Endothelial cell of umbilical vein (primary cell): ENCODE measurements around the gene PTAR1.

Experiments used
- CTCF ChIP-seq, 2 donors: IDR thresholded peaks; 1 replicate in 1 of 2; 2 replicates in 1 of 2; pipeline ENCODE4 v1.5.1; 2011; ENCODE audit warnings: low read length in 2 of 2, mild to moderate bottlenecking in 2 of 2, moderate library complexity in 2 of 2, control low read depth in 1 of 2, inconsistent platforms in 1 of 2, low read depth in 1 of 2; ENCODE audit not compliant: insufficient read depth in 1 of 2; ENCODE audit errors: extremely low read depth in 1 of 2
- EZH2 ChIP-seq: IDR thresholded peaks from 2 replicates; pipeline ENCODE4 v1.6.1; 2012; ENCODE audit warnings: borderline replicate concordance, low read depth, mild to moderate bottlenecking, moderate library complexity, low read length, inconsistent platforms; ENCODE audit not compliant: severe bottlenecking
- GATA2 ChIP-seq: IDR thresholded peaks from 2 replicates; pipeline ENCODE4 v1.7.0; 2011; ENCODE audit warnings: low read depth, mild to moderate bottlenecking, moderate library complexity, mixed read lengths, low read length; ENCODE audit not compliant: insufficient read length, insufficient read depth
- JUN ChIP-seq: IDR thresholded peaks from 2 replicates; pipeline ENCODE4 v1.6.1; 2011; ENCODE audit warnings: borderline replicate concordance, low read depth; ENCODE audit not compliant: insufficient read length, insufficient read depth
- MYC ChIP-seq: IDR thresholded peaks from one replicate; pipeline ENCODE4 v1.6.1; 2011; ENCODE audit warnings: mild to moderate bottlenecking, low read depth, low read length
- POLR2A ChIP-seq: IDR thresholded peaks from 2 replicates; pipeline ENCODE4 v1.6.1; 2012; ENCODE audit warnings: low read depth, mild to moderate bottlenecking, control low read depth, low read length
- POLR2AphosphoS5 ChIP-seq: IDR thresholded peaks from 2 replicates; pipeline ENCODE4 v1.6.1; 2012; ENCODE audit warnings: low read depth, mild to moderate bottlenecking, control low read depth, low read length, moderate library complexity; ENCODE audit not compliant: insufficient read depth
- TF ChIP-seq, protein P1 (sequence below): IDR thresholded peaks from 2 replicates; pipeline ENCODE4 v1.6.1; 2011; ENCODE audit not compliant: insufficient read depth, insufficient read length

DNA sequence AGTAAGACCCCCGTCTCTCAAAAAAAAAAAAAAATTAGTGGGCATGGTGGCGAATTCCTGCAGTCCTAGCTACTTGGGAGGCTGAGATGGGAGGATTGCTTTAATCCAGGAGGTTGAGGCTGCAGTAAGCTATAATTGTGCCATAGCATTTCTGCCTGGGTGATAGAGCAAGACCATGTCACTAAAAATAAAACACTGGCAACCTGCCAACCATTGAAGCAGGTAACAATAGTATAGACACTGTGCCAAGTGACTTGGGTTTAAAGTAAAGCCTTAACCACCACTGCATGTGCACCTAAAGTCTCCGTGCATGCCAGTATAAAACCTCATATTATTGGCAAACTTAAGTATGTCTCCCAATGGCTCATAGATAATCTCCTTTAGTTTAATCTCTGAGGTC is 84.2 kb downstream of the PTAR1 start:
- TF ChIP-seq POLR2AphosphoS5: no peak
- no peak for TF ChIP-seq POLR2A
- no peak for TF ChIP-seq CTCF (IDR thresholded peaks at IDR 0.05; ENCODE audit: extremely low read depth in 1 of 2, insufficient read depth in 1 of 2, low read depth in 1 of 2, low read length in 2 of 2)
- TF ChIP-seq EZH2: no peak
- no peak for TF ChIP-seq JUN
- TF ChIP-seq, protein P1, sequence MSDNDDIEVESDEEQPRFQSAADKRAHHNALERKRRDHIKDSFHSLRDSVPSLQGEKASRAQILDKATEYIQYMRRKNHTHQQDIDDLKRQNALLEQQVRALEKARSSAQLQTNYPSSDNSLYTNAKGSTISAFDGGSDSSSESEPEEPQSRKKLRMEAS: no peak
- TF ChIP-seq MYC: no peak
- TF ChIP-seq GATA2: no peak
